ENCODE data around the gene BBS4. TPM values are rescaled to one million over a fixed set of nuclear protein-coding genes. Genes with fewer than 3 reads are reported as not detected.

The BBS4 gene
- total and polyA plus RNA-seq, 2 donors (not counting 1 experiment from before 2014, with no cell fraction given): 13.3 to 34.9 TPM

GRCh38 chr15:72735111-72735510 lies 49.1 kb downstream of the BBS4 start:
- Histone ChIP-seq H3K9me3 (ENCODE audit: control extremely low read depth in 1 of 3, control insufficient read depth in 2 of 3, insufficient read depth in 1 of 3, low read length in 2 of 3) (no peaks in the 10 kb centered on the region), H3K79me2 (ENCODE audit: control insufficient read depth, insufficient read depth, low read length) (no peaks in the 10 kb centered on the region), H4K20me1 (ENCODE audit: control insufficient read depth, insufficient read depth, low read length, poor library complexity, severe bottlenecking) (no peaks in the 10 kb centered on the region), H3K27ac (ENCODE audit: low read length in 2 of 2) (no peak overlapping the region), H3K9ac (ENCODE audit: low read length) (no peak overlapping the region), H3K4me3 (ENCODE audit: control extremely low read depth in 1 of 5, extremely low read depth in 1 of 5, insufficient read depth in 1 of 5, low read depth in 2 of 5, low read length in 4 of 5) (no peak overlapping the region), H3K36me3 (replicated peaks in 1 of 2; ENCODE audit: control extremely low read depth in 1 of 2, control insufficient read depth in 1 of 2, extremely low read depth in 1 of 2, insufficient read depth in 2 of 2, low read length in 1 of 2) (peaks cover 17 to 48% of the 10 kb centered on the region in 2 experiments), H3K4me2 (replicated peaks; ENCODE audit: low read depth, low read length, poor library complexity, severe bottlenecking) (no peak overlapping the region), H3K27me3 (replicated peaks in 1 of 4; ENCODE audit: control extremely low read depth in 1 of 4, control insufficient read depth in 3 of 4, insufficient read depth in 4 of 4, low read length in 3 of 4) (no peaks in the 10 kb centered on the region), H3K4me1 (ENCODE audit: control insufficient read depth in 2 of 2, insufficient read depth in 2 of 2, low read length in 2 of 2) (peaks cover 0 to 7% of the 10 kb centered on the region in 2 donors), H2AFZ (ENCODE audit: insufficient read depth, low read depth, low read length, poor library complexity, severe bottlenecking) (no peak overlapping the region)
- intact Hi-C loops (cut with micrococcal nuclease): no loop called here
- WGBS (ENCODE audit: insufficient coverage): 94% methylated on average over 2 of the region's 2 CpGs
- no peak overlapping the region for H3K27ac Mint-ChIP-seq
- H3K9me3 Mint-ChIP-seq (ENCODE audit: insufficient read depth): no peaks in the 10 kb centered on the region
- H3K4me3 Mint-ChIP-seq: no peak overlapping the region
- no peak for ATAC-seq (ENCODE audit: low read depth)
- H3K27me3 Mint-ChIP-seq: no peaks in the 10 kb centered on the region
- ChIA-PET CTCF (interaction anchor here (1.9 kb wide), 1 partner anchor 13 kb away, joined by 6 read pairs; no protein-coding TSS in a partner anchor), POLR2A (no interaction called here)
- no peak for TF ChIP-seq CTCF (IDR thresholded peaks at IDR 0.05)
- no peak for TF ChIP-seq EZH2 (IDR thresholded peaks at IDR 0.05; ENCODE audit: borderline replicate concordance, insufficient read depth, low read depth, low read length, poor library complexity, severe bottlenecking)
- no peak for DNase-seq
- peaks cover 9% of the 10 kb centered on the region for H3K4me1 Mint-ChIP-seq

DNA sequence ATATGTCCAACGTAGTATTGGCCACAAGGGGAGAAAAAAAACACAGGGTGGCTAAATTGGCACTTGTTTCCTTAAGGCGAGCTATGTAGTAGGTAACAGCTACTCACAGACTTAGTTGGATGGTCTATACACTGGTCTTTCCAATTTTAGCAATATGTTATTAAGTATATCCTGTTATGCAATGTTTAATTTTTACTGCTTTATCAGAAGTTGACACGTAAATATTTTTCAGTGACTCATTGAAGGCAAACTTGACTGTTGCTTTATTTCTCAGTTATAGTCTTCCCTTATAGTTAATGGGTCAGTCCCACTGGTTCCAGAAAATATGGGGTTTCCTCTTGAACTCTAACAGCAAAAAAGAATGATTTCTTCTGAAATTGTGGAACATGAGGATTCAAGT lies 51.1 kb downstream of the BBS4 start:
- peaks cover 0 to 11% of the 10 kb centered on the region in 2 donors for H3K4me1 ChIP-seq (ENCODE audit: control insufficient read depth in 2 of 2, insufficient read depth in 2 of 2, low read length in 2 of 2)
- WGBS (ENCODE audit: insufficient coverage): no CpG with 5 or more reads among the region's 3 CpGs
- H2AFZ ChIP-seq (ENCODE audit: insufficient read depth, low read depth, low read length, poor library complexity, severe bottlenecking): no peak overlapping the region
- no peak overlapping the region for H3K27ac ChIP-seq (ENCODE audit: low read length in 2 of 2)
- H3K27me3 ChIP-seq (replicated peaks in 1 of 4; ENCODE audit: control extremely low read depth in 1 of 4, control insufficient read depth in 3 of 4, insufficient read depth in 4 of 4, low read length in 3 of 4): no peaks in the 10 kb centered on the region
- Mint-ChIP-seq H3K4me3 (no peak overlapping the region), H3K27me3 (no peaks in the 10 kb centered on the region), H3K4me1 (peaks cover 20% of the 10 kb centered on the region), H3K9me3 (ENCODE audit: insufficient read depth) (no peaks in the 10 kb centered on the region), H3K27ac (no peak overlapping the region)
- TF ChIP-seq EZH2 (IDR thresholded peaks at IDR 0.05; ENCODE audit: borderline replicate concordance, insufficient read depth, low read depth, low read length, poor library complexity, severe bottlenecking) (no peak), CTCF (IDR thresholded peaks at IDR 0.05) (no peak)
- H3K36me3 ChIP-seq (replicated peaks in 1 of 2; ENCODE audit: control extremely low read depth in 1 of 2, control insufficient read depth in 1 of 2, extremely low read depth in 1 of 2, insufficient read depth in 2 of 2, low read length in 1 of 2): peaks cover 15 to 40% of the 10 kb centered on the region in 2 experiments
- H3K4me2 ChIP-seq (replicated peaks; ENCODE audit: low read depth, low read length, poor library complexity, severe bottlenecking): no peak overlapping the region
- intact Hi-C loops (cut with micrococcal nuclease): no loop called here
- ChIA-PET POLR2A (no interaction called here), CTCF (interaction anchor here (1.5 kb wide), 1 partner anchor 18 kb away, joined by 4 read pairs; no protein-coding TSS in a partner anchor)
- DNase-seq (no peak), ATAC-seq (ENCODE audit: low read depth) (no peak)
- no peaks in the 10 kb centered on the region for H4K20me1 ChIP-seq (ENCODE audit: control insufficient read depth, insufficient read depth, low read length, poor library complexity, severe bottlenecking)
- H3K79me2 ChIP-seq (ENCODE audit: control insufficient read depth, insufficient read depth, low read length): no peaks in the 10 kb centered on the region
- no peak overlapping the region for H3K9ac ChIP-seq (ENCODE audit: low read length)
- no peak overlapping the region for H3K4me3 ChIP-seq (ENCODE audit: control extremely low read depth in 1 of 5, extremely low read depth in 1 of 5, insufficient read depth in 1 of 5, low read depth in 2 of 5, low read length in 4 of 5)
- H3K9me3 ChIP-seq (ENCODE audit: control extremely low read depth in 1 of 3, control insufficient read depth in 2 of 3, insufficient read depth in 1 of 3, low read length in 2 of 3): no peaks in the 10 kb centered on the region
